HG03354 (cell line): ENCODE measurements around the gene EML4.
"Not testable (repeated sequence)": the region's sequence is repeated elsewhere in the genome, so short reads cannot be mapped to it uniquely, and the experiment has no call there.

Source experiments
- ATAC-seq: cut with Tn5 transposase; IDR thresholded peaks from one replicate; pipeline ENCODE4 v1.9.1; 2021; ENCODE audit warnings: mild to moderate bottlenecking; ENCODE audit not compliant: unreplicated experiment, poor library complexity, severe bottlenecking

The EML4 gene

GRCh38 chr2:42168459-42169099 lies 574 bp upstream of the EML4 start:
- no peak for ATAC-seq

GRCh38 chr2:42169874-42170521 lies 845 bp downstream of the EML4 start:
- ATAC-seq = peak; percentile 26

- ATAC-seq = no peak
Observed at GRCh38 chr2:42170619-42171395, 1.7 kb downstream of the EML4 start.

GRCh38 chr2:42171396-42171980 lies 2.3 kb downstream of the EML4 start:
- ATAC-seq = no peak

- no peak for ATAC-seq
Observed at GRCh38 chr2:42172020-42172419, 2.9 kb downstream of the EML4 start.

GRCh38 chr2:42172566-42172965 lies 3.4 kb downstream of the EML4 start:
- ATAC-seq = no peak

- ATAC-seq = not testable (repeated sequence)
Observed at GRCh38 chr2:42173467-42173866, 4.3 kb downstream of the EML4 start.

GRCh38 chr2:42176992-42177738 lies 8.0 kb downstream of the EML4 start:
- no peak for ATAC-seq

GRCh38 chr2:42178335-42178734 lies 9.2 kb downstream of the EML4 start:
- ATAC-seq = no peak

- no peak for ATAC-seq
Observed at GRCh38 chr2:42180300-42180699, 11.1 kb downstream of the EML4 start.

GRCh38 chr2:42182654-42183308 lies 13.6 kb downstream of the EML4 start:
- ATAC-seq = no peak

GRCh38 chr2:42183775-42184174 lies 14.6 kb downstream of the EML4 start:
- ATAC-seq = no peak

GRCh38 chr2:42184346-42184745 lies 15.2 kb downstream of the EML4 start:
- no peak for ATAC-seq

- ATAC-seq = no peak
Observed at GRCh38 chr2:42185220-42185921, 16.2 kb downstream of the EML4 start.

GRCh38 chr2:42186366-42186765 lies 17.2 kb downstream of the EML4 start:
- ATAC-seq = no peak

GRCh38 chr2:42186945-42187632 lies 17.9 kb downstream of the EML4 start:
- ATAC-seq = no peak

GRCh38 chr2:42187886-42188285 lies 18.7 kb downstream of the EML4 start:
- no peak for ATAC-seq

- ATAC-seq = no peak
Observed at GRCh38 chr2:42189235-42189566, 20.0 kb downstream of the EML4 start.
